Fibroblast of skin of scalp (primary cell): ENCODE data around the gene AGBL1.

ENCODE experiments used
- DNase-seq: peaks from one replicate; pipeline ENCODE4 v3.0.0-alpha.2; 2013

AGBL1 gene

GRCh38 chr15:86328658-86329057 is 249.0 kb downstream of the AGBL1 start:
- no peak for DNase-seq

DNA sequence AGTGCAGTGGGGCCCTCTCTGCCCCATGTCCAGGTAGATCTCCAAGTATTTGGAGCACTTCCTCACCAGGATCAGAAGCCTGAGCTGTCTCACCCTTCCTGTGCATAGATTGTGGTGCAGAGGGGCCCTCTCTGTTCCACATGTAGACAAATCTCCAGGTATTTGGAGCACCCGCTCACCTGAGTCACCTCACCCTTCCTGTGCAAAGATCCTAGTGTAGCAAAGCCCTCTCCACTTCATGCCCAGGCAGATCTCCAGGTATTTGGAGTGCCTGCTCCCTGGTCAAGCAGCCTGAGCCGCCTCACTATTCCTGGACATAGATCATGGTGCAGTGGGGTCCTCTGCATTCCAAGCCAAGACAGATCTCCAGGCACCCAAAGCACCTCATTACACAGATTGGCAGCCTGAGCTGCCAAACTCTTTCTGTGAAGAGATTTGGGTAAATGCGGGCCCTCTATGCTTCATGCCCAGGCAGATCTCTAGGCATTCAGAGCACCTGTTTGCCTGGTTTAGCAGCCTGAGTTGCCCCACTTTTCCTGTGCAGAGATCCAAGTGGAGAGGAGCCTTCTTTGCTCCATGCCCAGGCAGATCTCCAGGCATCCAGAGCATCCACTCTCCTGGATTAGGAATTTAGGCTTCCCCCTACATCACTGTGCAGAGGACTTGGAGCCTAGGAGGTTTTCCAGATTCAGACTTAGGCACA is 249.8 kb downstream of the AGBL1 start:
- DNase-seq, result no peak

DNA sequence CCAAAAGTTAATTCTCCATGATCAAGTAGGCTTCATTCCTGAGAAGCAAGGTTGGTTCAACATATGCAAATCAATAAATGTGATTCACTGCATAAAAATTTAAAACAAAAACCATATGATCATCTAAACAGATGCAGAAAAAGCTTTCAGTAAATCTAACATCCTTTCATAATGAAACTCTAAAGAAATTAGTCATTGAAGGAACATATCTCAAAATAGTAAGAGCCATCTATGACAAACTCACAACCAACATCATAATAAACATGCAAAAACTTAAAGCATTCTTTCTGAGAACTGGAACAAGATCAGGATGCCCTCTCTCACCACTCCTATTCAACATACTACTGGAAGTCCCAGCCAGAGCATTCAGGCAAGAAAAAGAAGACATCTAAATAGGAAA is 254.1 kb downstream of the AGBL1 start:
- DNase-seq, result no peak

DNA sequence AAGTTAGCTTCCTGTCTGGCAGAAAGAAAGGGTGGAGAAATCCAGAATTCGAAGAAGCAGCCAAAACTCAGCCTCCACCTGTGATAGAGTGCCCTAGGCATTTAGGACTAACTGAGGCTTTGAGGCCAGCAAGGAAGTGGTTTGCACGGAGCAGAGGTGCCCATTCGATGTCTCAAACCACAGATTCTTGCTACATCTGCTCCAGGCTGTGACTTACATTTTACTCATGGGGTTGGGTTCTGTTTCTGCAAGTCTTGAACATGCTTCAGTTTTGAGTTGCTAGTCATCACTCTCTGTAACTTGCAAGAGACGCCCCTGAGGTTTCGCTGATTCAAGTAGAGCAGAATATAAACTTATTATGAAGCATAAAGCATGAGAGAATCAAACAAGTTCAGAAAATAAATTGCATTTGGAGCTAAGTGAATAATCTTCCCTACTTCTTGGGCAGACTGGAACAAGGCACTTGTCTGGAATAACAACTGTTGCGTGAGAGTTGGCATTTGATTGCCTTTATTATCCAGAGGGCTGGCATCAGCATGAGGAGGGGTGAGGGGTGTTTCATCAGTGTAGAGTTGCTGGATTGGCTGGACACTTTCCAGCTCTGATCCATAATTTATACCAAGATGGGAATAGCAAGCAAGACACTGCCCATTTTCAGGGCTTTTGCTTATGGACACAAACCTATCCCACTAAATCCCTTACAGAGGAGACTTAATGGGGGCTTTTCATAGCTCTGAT is 256.5 kb downstream of the AGBL1 start:
- DNase-seq, result no peak

- no peak for DNase-seq
These were observed 257.4 kb downstream of the AGBL1 start for GRCh38 chr15:86337071-86337470.

GRCh38 chr15:86347245-86347644 is 267.6 kb downstream of the AGBL1 start:
- no peak for DNase-seq

DNA sequence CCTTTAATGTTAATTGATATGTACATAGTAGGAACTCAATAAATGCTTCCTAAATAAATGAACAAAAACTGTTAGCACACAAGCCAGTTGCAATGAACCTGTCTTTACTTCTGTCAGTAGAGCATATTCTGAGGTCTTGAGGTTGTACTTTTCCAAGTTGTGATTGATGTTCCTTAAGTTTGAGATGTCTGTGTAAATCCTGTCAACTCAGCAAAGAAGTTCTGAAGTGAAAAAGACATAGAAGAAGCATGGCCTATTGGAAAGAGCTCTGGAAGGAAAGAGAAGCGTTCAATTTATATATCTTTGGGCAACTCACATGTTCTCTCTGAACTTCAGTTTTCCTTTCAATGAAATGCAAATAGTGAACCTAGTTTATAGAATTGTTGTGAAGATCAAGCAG is 269.9 kb downstream of the AGBL1 start:
- no peak for DNase-seq

DNA sequence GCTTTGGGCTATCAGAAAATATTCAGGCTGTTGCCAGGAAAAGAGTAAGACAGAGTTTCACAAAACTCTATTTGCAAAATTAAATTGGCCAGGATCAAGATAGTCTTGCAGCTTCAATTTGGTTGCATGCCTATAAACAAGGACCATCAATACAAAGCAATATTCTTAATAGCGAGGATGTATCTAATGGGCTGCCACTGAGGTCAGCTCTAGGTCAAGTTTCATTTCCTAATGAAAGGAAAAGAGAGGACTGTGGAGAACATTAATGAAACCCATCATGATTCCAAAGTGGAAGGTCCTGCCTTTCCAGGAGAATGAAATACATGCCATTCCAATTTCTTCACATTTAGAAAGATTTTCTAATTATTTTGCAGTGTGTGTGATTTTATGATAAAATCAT is 273.5 kb downstream of the AGBL1 start:
- no peak for DNase-seq

DNA sequence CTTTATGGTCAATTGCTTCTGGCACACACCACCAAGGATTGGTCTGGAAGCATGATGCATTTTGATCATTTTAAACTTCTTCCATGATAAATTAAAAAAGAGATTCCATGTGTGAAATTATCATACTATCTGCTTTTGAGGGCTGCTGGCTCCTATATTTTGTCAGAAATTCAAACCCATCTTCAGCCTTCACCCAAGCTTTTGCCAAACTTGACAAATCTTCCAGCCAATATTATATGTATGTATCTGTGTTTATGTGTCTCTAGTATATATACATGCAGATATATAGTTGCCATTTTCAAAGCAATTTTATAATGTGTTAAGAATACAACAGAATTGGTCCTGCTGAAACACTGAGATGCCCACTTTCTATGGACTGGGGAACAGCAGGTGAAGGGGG is 275.7 kb downstream of the AGBL1 start:
- DNase-seq, result no peak

GRCh38 chr15:86355801-86356200 is 276.1 kb downstream of the AGBL1 start:
- no peak for DNase-seq

GRCh38 chr15:86362555-86362954 is 282.9 kb downstream of the AGBL1 start:
- DNase-seq, result no peak

GRCh38 chr15:86373147-86373546 is 293.5 kb downstream of the AGBL1 start:
- DNase-seq, result no peak

DNA sequence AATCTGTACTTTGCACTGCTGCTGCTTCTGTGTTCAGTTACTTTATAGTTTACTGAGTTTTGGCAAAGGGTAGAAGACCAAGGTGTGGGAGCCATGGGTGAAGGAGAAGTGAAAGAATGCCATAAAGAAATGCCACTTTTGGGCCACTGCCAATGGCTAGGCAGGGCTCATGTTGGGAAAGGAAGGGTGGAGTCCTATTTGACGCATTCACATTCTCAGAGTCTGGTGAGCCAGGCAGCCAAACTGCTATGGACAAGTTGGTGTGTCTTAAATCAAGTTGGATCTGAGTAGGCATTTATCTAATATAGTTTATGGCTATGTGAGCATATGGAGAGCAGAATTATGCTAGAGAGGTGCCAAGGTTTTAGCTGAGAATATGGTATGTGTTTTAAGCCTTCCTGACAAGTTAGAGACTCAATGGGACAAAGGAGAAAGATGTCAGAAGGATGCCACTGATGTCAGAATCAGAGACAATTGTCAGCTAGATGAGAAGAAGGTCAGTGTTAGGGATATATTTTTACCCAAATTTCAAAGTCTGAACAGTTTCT is 296.1 kb downstream of the AGBL1 start:
- DNase-seq, result no peak

DNA sequence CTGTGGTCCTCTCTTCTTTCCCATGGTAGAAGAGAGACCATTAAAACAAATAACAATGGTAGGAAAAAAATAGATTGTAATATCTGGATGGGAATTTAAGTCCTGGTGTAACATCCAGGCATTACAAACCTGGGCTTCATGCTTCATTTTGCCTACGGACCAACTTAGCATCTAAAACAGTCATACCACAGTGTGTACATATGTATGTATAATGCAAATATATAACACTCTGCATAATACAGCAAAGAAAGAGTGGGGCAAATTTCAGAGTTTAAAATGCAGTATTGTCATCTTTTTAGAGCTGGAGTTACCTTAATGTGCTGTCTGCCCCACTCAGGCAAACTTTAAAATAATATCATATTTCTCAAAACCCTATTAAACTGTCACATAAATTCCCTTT is 298.2 kb downstream of the AGBL1 start:
- DNase-seq, result no peak

- DNase-seq, result no peak
These were observed 302.7 kb downstream of the AGBL1 start for GRCh38 chr15:86382341-86382740.

DNA sequence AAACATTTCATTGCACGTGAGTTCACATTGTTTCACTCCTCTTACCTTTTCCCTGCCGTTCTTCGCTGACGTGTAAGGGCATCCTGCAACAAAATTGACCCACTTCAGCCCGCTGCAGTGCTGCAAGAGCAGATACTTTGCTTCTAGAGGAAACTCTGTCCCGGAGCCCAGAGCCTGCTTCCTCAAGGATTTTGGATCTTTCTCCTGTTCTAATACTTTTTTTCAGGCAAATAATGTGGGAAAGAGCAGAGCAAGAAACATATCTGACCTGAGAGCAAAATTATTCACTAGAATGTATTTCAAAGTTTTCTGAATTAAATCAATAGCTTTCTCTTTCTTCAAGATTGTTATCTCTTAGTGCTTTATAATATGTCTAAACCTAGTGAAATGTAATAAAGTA is 303.9 kb downstream of the AGBL1 start:
- DNase-seq, result no peak

DNA sequence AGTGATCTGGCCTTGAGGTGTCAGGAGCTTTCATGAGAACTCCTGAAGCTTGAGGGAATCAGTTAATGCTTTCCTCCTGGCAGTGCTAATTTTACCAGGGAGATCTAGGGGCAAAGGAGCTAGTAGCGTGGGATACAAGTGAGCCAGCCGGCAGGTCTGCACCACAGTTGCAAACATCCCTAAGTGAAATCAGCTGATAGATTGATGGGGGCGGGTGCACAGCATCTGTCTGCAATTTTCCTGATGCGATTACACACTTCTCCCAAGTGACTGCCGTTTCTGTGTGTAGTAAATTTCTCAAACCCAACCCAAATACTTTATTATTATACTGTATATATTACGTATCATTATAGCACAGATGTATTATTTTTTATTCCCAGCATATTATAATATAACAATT is 304.5 kb downstream of the AGBL1 start:
- no peak for DNase-seq

DNA sequence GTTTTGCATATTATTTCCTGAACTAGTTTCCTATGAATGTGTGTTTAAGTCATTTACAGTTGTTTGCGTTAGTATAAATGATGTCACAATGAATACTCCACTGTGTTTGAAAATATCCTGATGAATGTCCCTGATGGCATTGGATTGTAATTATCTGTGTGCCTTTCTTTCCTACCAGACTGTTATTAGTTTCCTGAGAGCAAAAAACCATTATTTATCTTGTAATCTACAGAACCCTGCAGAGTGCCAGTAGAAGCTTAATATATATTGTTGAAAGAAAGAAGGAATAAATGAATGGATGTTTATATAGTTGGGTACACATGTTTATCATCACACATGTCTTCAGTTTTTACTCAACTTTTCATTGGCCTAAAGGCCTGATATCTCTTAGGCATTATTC is 312.6 kb downstream of the AGBL1 start:
- DNase-seq, result no peak

GRCh38 chr15:86392874-86393273 is 313.2 kb downstream of the AGBL1 start:
- no peak for DNase-seq

DNA sequence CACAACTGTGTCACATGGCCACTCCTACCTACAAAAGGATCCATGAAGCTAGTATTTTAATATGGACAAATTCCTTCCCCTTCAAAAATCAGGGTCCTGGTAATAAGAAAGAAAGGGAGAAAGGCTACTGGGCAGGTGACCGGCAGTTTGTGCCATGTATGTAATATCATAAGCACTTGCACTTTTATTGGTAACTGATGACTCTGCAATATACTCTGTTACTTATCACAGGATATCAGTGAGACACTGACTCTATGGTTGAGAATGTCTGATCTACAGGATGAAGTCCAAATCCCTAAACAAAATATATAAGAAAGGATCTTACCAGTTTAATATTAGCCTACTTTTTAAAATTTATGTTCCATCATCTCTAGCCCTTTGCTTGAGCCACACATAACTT is 315.2 kb downstream of the AGBL1 start:
- DNase-seq, result no peak

GRCh38 chr15:86399041-86399954 is 319.6 kb downstream of the AGBL1 start:
- DNase-seq, result no peak

DNA sequence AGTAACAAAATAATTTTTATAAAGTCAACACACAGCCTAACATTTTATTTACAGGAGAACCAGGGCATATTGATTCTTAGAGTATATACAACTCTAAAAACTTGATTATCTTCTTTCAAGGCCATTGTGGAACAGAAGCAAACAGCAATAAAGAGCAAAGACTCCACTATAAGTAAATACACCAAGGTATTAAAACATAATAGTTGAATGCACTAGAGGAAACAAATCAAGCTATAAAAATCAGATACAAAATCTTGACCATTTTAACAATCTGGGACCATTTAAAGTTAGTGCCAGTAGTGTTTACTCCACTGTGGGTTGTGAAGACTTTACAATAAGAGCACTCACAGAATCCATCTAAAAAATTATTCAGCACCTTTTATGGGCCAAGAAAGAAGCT is 323.6 kb downstream of the AGBL1 start:
- no peak for DNase-seq
